ENCODE results near the gene DBNDD2. TPM values are rescaled to one million over a fixed set of nuclear protein-coding genes. Genes with fewer than 3 reads are reported as not detected.

The DBNDD2 gene
- total RNA-seq, 6 experiments from 2014 or later = 2.3 to 5.3 (median 3.3) TPM

GRCh38 chr20:45450097-45450818 is 42.2 kb downstream of the DBNDD2 start:
- H3K4me3 ChIP-seq = no peak overlapping the region
- no peak overlapping the region for H3K27ac ChIP-seq
- ATAC-seq (peak; percentile 57 to 82 (median 72)), DNase-seq (no peak)
- H3K4me1 ChIP-seq = no peaks in the 10 kb centered on the region
- intact Hi-C loops (cut with DNase I) = no loop called here
- no peaks in the 10 kb centered on the region for H3K9me3 ChIP-seq
- 58% methylated on average over 4 of the region's 5 CpGs for WGBS (ENCODE audit: insufficient coverage, low coverage, low lambda C conversion rate, missing lambda C conversion rate)
- H3K36me3 ChIP-seq = no peaks in the 10 kb centered on the region
- TF ChIP-seq CTCF (IDR thresholded peaks at IDR 0.05) = peak; percentile 62 to 67 (median 62)
- no peak for TF ChIP-seq POLR2A (IDR thresholded peaks at IDR 0.05)
- no peaks in the 10 kb centered on the region for H3K27me3 ChIP-seq

- Histone ChIP-seq H3K36me3 (no peaks in the 10 kb centered on the region), H3K27ac (no peak overlapping the region), H3K4me1 (no peaks in the 10 kb centered on the region), H3K4me3 (no peak overlapping the region), H3K9me3 (no peaks in the 10 kb centered on the region), H3K27me3 (no peaks in the 10 kb centered on the region)
- no peak for ATAC-seq
- 69% methylated on average over 4 of the region's 4 CpGs for WGBS (ENCODE audit: insufficient coverage, low coverage, low lambda C conversion rate, missing lambda C conversion rate)
- intact Hi-C loops (cut with DNase I) = no loop called here
- TF ChIP-seq POLR2A (IDR thresholded peaks at IDR 0.05) (no peak), CTCF (IDR thresholded peaks at IDR 0.05) (no peak)
- DNase-seq = no peak
Measured at GRCh38 chr20:45452238-45452637, 44.1 kb downstream of the DBNDD2 start.

- ATAC-seq (no peak), DNase-seq (no peak)
- Histone ChIP-seq H3K9me3 (no peaks in the 10 kb centered on the region), H3K27ac (no peak overlapping the region), H3K36me3 (no peaks in the 10 kb centered on the region), H3K4me3 (no peak overlapping the region), H3K27me3 (no peaks in the 10 kb centered on the region), H3K4me1 (no peaks in the 10 kb centered on the region)
- no peak for TF ChIP-seq POLR2A (IDR thresholded peaks at IDR 0.05)
- no peak for TF ChIP-seq CTCF (IDR thresholded peaks at IDR 0.05)
- intact Hi-C loops (cut with DNase I) = no loop called here
- 47% methylated on average over 2 of the region's 4 CpGs for WGBS (ENCODE audit: insufficient coverage, low coverage, low lambda C conversion rate, missing lambda C conversion rate)
Measured at GRCh38 chr20:45452772-45453691, 44.9 kb downstream of the DBNDD2 start.

GRCh38 chr20:45456632-45457031 is 48.5 kb downstream of the DBNDD2 start:
- H3K27me3 ChIP-seq = no peaks in the 10 kb centered on the region
- no peaks in the 10 kb centered on the region for H3K36me3 ChIP-seq
- H3K4me3 ChIP-seq = no peak overlapping the region
- H3K4me1 ChIP-seq = no peaks in the 10 kb centered on the region
- WGBS (ENCODE audit: insufficient coverage, low coverage, low lambda C conversion rate, missing lambda C conversion rate) = 4% methylated on average over 6 of the region's 6 CpGs
- peak; percentile 64 to 78 (median 68) for ATAC-seq
- TF ChIP-seq POLR2A (IDR thresholded peaks at IDR 0.05) (no peak), CTCF (IDR thresholded peaks at IDR 0.05) (peak; percentile 23 to 45 (median 26))
- no peaks in the 10 kb centered on the region for H3K9me3 ChIP-seq
- DNase-seq = no peak
- no peak overlapping the region for H3K27ac ChIP-seq
- intact Hi-C loops (cut with DNase I) = no loop called here
